GM23338 (cell line): Measurements from ENCODE around the gene CRYAA. TPM values are rescaled to one million over a fixed set of nuclear protein-coding genes. Genes with fewer than 3 reads are reported as not detected.

Experiments used
- ATAC-seq: fragments of 200-7000 bp; cut with Tn5 transposase; 3 replicates; pipeline ENCODE4 v1.9.1; 2020
- DNase-seq: peaks from one replicate; pipeline ENCODE4 v3.0.0-alpha.2; 2015; ENCODE audit warnings: low spot score
- H2AFZ ChIP-seq: fragments of 200-600 bp; sonication (generic); 2 replicates; pipeline ENCODE4 v1.8.0; 2016; ENCODE audit warnings: antibody characterized with exemption, mild to moderate bottlenecking, moderate library complexity
- H3F3A ChIP-seq: fragments of 200-600 bp; sonication (generic); replicated peaks from 2 replicates; pipeline ENCODE4 v1.8.0; 2017; ENCODE audit warnings: antibody characterized with exemption, mixed run types, low read depth
- H3K27ac ChIP-seq: fragments of 200-600 bp; sonication (generic); 2 replicates; pipeline ENCODE4 v1.6.1; 2016; ENCODE audit warnings: low read depth
- H3K27me3 ChIP-seq: fragments of 200-600 bp; sonication (generic); 2 replicates; pipeline ENCODE4 v1.8.0; 2016; ENCODE audit warnings: mild to moderate bottlenecking, mixed run types, moderate library complexity; ENCODE audit not compliant: insufficient read depth
- H3K36me3 ChIP-seq: fragments of 200-600 bp; sonication (generic); 2 replicates; pipeline ENCODE4 v1.8.0; 2016; ENCODE audit warnings: mild to moderate bottlenecking; ENCODE audit not compliant: insufficient read depth
- H3K4me1 ChIP-seq: fragments of 200-600 bp; sonication (generic); 2 replicates; pipeline ENCODE4 v1.8.0; 2016; ENCODE audit warnings: mild to moderate bottlenecking, moderate library complexity; ENCODE audit not compliant: insufficient read depth
- H3K4me2 ChIP-seq: fragments of 200-600 bp; sonication (generic); 2 replicates; pipeline ENCODE4 v1.7.1; 2017; ENCODE audit warnings: mixed run types
- H3K4me3 ChIP-seq: fragments of 200-600 bp; sonication (generic); 2 replicates; pipeline ENCODE4 v1.6.1; 2016; ENCODE audit warnings: mixed run types
- H3K79me2 ChIP-seq: fragments of 200-600 bp; sonication (generic); replicated peaks from 2 replicates; pipeline ENCODE4 v1.8.0; 2017; ENCODE audit warnings: mild to moderate bottlenecking; ENCODE audit not compliant: insufficient read depth
- H3K9me2 ChIP-seq: fragments of 200-600 bp; sonication (generic); 2 replicates; pipeline ENCODE4 v1.8.0; 2017; ENCODE audit not compliant: insufficient read depth
- H4K20me1 ChIP-seq: fragments of 200-600 bp; sonication (generic); replicated peaks from 2 replicates; pipeline ENCODE4 v1.8.0; 2017; ENCODE audit warnings: mild to moderate bottlenecking; ENCODE audit not compliant: insufficient read depth
- H3K27ac Mint-ChIP-seq: 2 replicates; pipeline ENCODE4 v1.8.0; 2020; ENCODE audit warnings: inconsistent platforms, mild to moderate bottlenecking, moderate library complexity, mixed read lengths
- H3K27me3 Mint-ChIP-seq: 3 replicates; pipeline ENCODE4 v1.8.0; 2022; ENCODE audit warnings: low read depth, mild to moderate bottlenecking, moderate library complexity, mixed read lengths, inconsistent platforms; ENCODE audit not compliant: insufficient read depth, poor library complexity
- H3K36me3 Mint-ChIP-seq: 3 replicates; pipeline ENCODE4 v1.8.0; 2021; ENCODE audit warnings: low read depth, mild to moderate bottlenecking, inconsistent platforms, moderate library complexity, mixed read lengths
- H3K4me1 Mint-ChIP-seq: 3 replicates; pipeline ENCODE4 v1.8.0; 2020; ENCODE audit warnings: mild to moderate bottlenecking, inconsistent platforms, mixed read lengths
- H3K4me3 Mint-ChIP-seq: 3 replicates; pipeline ENCODE4 v1.8.0; 2021; ENCODE audit warnings: moderate library complexity, mild to moderate bottlenecking, inconsistent platforms, mixed read lengths
- H3K9me3 Mint-ChIP-seq: 3 replicates; pipeline ENCODE4 v1.8.0; 2020; ENCODE audit warnings: moderate library complexity, mild to moderate bottlenecking, inconsistent platforms, mixed read lengths
- CREB1 ChIP-seq: fragments of 250-450 bp; sonication (Bioruptor Pico); IDR thresholded peaks from 2 replicates; pipeline ENCODE4 v1.5.0; 2020; ENCODE audit warnings: low read depth, mild to moderate bottlenecking, moderate library complexity
- CTCF ChIP-seq, 2 experiments: fragments of 200-600 bp in 1 of 2; sonication (generic) in 1 of 2; conservative IDR thresholded peaks; 2 replicates each; pipeline versions ENCODE4 v1.5.1 to v1.6.1; 2016 to 2017; ENCODE audit warnings: antibody characterized with exemption in 2 of 2, low read depth in 2 of 2, mild to moderate bottlenecking in 2 of 2, moderate library complexity in 1 of 2
- ETS1 ChIP-seq: IDR thresholded peaks from 2 replicates; pipeline ENCODE4 v1.6.1; 2016; ENCODE audit warnings: antibody characterized with exemption
- EZH2 ChIP-seq: fragments of 200-600 bp; sonication (generic); IDR thresholded peaks from one replicate; pipeline ENCODE4 v1.8.0; 2017; ENCODE audit warnings: antibody characterized with exemption, mild to moderate bottlenecking, low read depth; ENCODE audit not compliant: unreplicated experiment
- EZH2phosphoT487 ChIP-seq: fragments of 200-600 bp; sonication (generic); IDR thresholded peaks from one replicate; pipeline ENCODE4 v1.8.1; 2018; ENCODE audit warnings: antibody characterized with exemption; ENCODE audit not compliant: unreplicated experiment
- JUNB ChIP-seq: IDR thresholded peaks from one replicate; pipeline ENCODE4 v1.6.1; 2016; ENCODE audit warnings: antibody characterized with exemption; ENCODE audit not compliant: unreplicated experiment
- NANOG ChIP-seq: IDR thresholded peaks from 2 replicates; pipeline ENCODE4 v1.6.1; 2016; ENCODE audit warnings: antibody characterized with exemption, borderline replicate concordance
- POLR2AphosphoS5 ChIP-seq: IDR thresholded peaks from 2 replicates; pipeline ENCODE4 v1.6.1; 2016; ENCODE audit warnings: antibody characterized with exemption, low read depth
- REST ChIP-seq: IDR thresholded peaks from one replicate; pipeline ENCODE4 v1.6.1; 2018; ENCODE audit warnings: antibody characterized with exemption; ENCODE audit not compliant: unreplicated experiment
- STAT1 ChIP-seq: IDR thresholded peaks from one replicate; pipeline ENCODE4 v1.6.1; 2016; ENCODE audit warnings: antibody characterized with exemption; ENCODE audit not compliant: unreplicated experiment
- ZNF114 ChIP-seq: fragments of 250-450 bp; sonication (Bioruptor Pico); IDR thresholded peaks from 2 replicates; pipeline ENCODE4 v1.5.0; 2020; ENCODE audit warnings: mild to moderate bottlenecking, moderate library complexity
- ZNF331 ChIP-seq: fragments of 250-450 bp; sonication (Bioruptor Pico); IDR thresholded peaks from 2 replicates; pipeline ENCODE4 v1.5.0; 2020; ENCODE audit warnings: low read depth, mild to moderate bottlenecking, moderate library complexity
- polyA plus RNA-seq: library from polyadenylated mRNA; unstranded; fragments of >200 nt; fragmentation: Nextera tagmentation; extraction: Ambion mirVana; gene quantifications from 2 replicates; pipeline ENCODE4 v1.2.1, GENCODE V29; 2016
- total RNA-seq: library from RNA; depleted of rRNA; stranded (reverse); fragments of >200 nt; shearing (Covaris generic); gene quantifications from 2 replicates; pipeline ENCODE4 v1.2.3, GENCODE V29; 2014
- TF ChIP-seq, protein P1 (sequence below): fragments of 250-450 bp; sonication (Bioruptor Pico); IDR thresholded peaks from 2 replicates; pipeline ENCODE4 v1.5.0; 2020; ENCODE audit warnings: mild to moderate bottlenecking, moderate library complexity

The CRYAA gene
- total and polyA plus RNA-seq, 2 experiments from 2014 or later = not detected

DNA sequence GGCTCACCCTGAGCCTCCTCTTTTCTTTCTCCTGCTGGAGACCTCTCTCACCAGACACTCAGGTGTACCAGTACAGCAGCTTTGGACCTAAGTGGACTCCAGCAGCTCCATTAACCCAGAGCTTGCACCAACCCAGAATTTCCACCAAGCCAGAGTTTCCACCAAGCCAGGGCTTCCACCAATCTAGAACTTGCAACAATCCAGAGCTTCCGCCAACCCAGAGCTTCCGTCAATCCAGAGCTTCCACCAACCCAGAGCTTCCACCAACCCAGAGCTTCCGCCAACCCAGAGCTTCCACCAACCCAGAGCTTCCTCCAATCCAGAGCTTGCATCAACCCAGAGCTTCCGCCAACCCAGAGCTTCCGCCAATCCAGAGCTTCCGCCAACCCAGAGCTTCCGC lies 23.2 kb downstream of the CRYAA start:
- Mint-ChIP-seq H3K27ac (no peak overlapping the region), H3K9me3 (peaks cover 8% of the 10 kb centered on the region), H3K27me3 (peaks cover 19% of the 10 kb centered on the region), H3K4me1 (peaks cover 16% of the 10 kb centered on the region), H3K36me3 (no peaks in the 10 kb centered on the region; the same call in 2 of the 3 replicates), H3K4me3 (no peak overlapping the region)
- no peak overlapping the region for H3K4me3 ChIP-seq
- no peak overlapping the region for H3K27ac ChIP-seq
- no peak overlapping the region for H3K4me2 ChIP-seq
- H3K4me1 ChIP-seq = peaks cover 2% of the 10 kb centered on the region; the same call in 1 of the 2 replicates
- H3K9me2 ChIP-seq = no peaks in the 10 kb centered on the region
- TF ChIP-seq REST (no peak), EZH2 (no peak), ETS1 (no peak), NANOG (no peak), EZH2phosphoT487 (no peak), CTCF (conservative IDR thresholded peaks at IDR 0.05; ENCODE audit: low read depth in 2 of 2) (no peak), JUNB (no peak), ZNF331 (CRISPR knock-in tag) (no peak), CREB1 (CRISPR knock-in tag) (no peak), POLR2AphosphoS5 (no peak), ZNF114 (CRISPR knock-in tag) (no peak), STAT1 (no peak)
- TF ChIP-seq, protein P1, sequence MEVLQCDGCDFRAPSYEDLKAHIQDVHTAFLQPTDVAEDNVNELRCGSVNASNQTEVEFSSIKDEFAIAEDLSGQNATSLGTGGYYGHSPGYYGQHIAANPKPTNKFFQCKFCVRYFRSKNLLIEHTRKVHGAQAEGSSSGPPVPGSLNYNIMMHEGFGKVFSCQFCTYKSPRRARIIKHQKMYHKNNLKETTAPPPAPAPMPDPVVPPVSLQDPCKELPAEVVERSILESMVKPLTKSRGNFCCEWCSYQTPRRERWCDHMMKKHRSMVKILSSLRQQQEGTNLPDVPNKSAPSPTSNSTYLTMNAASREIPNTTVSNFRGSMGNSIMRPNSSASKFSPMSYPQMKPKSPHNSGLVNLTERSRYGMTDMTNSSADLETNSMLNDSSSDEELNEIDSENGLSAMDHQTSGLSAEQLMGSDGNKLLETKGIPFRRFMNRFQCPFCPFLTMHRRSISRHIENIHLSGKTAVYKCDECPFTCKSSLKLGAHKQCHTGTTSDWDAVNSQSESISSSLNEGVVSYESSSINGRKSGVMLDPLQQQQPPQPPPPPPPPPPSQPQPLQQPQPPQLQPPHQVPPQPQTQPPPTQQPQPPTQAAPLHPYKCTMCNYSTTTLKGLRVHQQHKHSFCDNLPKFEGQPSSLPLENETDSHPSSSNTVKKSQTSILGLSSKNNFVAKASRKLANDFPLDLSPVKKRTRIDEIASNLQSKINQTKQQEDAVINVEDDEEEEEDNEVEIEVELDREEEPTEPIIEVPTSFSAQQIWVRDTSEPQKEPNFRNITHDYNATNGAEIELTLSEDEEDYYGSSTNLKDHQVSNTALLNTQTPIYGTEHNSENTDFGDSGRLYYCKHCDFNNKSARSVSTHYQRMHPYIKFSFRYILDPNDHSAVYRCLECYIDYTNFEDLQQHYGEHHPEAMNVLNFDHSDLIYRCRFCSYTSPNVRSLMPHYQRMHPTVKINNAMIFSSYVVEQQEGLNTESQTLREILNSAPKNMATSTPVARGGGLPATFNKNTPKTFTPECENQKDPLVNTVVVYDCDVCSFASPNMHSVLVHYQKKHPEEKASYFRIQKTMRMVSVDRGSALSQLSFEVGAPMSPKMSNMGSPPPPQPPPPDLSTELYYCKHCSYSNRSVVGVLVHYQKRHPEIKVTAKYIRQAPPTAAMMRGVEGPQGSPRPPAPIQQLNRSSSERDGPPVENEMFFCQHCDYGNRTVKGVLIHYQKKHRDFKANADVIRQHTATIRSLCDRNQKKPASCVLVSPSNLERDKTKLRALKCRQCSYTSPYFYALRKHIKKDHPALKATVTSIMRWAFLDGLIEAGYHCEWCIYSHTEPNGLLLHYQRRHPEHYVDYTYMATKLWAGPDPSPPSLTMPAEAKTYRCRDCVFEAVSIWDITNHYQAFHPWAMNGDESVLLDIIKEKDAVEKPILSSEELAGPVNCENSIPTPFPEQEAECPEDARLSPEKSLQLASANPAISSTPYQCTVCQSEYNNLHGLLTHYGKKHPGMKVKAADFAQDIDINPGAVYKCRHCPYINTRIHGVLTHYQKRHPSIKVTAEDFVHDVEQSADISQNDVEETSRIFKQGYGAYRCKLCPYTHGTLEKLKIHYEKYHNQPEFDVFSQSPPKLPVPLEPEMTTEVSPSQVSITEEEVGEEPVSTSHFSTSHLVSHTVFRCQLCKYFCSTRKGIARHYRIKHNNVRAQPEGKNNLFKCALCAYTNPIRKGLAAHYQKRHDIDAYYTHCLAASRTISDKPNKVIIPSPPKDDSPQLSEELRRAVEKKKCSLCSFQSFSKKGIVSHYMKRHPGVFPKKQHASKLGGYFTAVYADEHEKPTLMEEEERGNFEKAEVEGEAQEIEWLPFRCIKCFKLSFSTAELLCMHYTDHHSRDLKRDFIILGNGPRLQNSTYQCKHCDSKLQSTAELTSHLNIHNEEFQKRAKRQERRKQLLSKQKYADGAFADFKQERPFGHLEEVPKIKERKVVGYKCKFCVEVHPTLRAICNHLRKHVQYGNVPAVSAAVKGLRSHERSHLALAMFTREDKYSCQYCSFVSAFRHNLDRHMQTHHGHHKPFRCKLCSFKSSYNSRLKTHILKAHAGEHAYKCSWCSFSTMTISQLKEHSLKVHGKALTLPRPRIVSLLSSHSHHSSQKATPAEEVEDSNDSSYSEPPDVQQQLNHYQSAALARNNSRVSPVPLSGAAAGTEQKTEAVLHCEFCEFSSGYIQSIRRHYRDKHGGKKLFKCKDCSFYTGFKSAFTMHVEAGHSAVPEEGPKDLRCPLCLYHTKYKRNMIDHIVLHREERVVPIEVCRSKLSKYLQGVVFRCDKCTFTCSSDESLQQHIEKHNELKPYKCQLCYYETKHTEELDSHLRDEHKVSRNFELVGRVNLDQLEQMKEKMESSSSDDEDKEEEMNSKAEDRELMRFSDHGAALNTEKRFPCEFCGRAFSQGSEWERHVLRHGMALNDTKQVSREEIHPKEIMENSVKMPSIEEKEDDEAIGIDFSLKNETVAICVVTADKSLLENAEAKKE (CRISPR knock-in tag) = no peak
- H4K20me1 ChIP-seq = no peaks in the 10 kb centered on the region
- H2AFZ ChIP-seq = no peak overlapping the region
- no peaks in the 10 kb centered on the region for H3K79me2 ChIP-seq
- no peaks in the 10 kb centered on the region for H3F3A ChIP-seq
- no peaks in the 10 kb centered on the region for H3K36me3 ChIP-seq
- no peaks in the 10 kb centered on the region for H3K27me3 ChIP-seq
- DNase-seq (no peak), ATAC-seq (no peak)
